Activated T-helper 1 cell treated with anti-CD3 and anti-CD28 coated beads, Interleukin-2, amount 50 U/mL, for 16 hours (primary cell): ENCODE data around the gene ADGRG7.

Experiments
- DNase-seq, 2 donors: peaks; one replicate each; pipeline ENCODE4 v3.0.0-alpha.2; 2020; ENCODE audit warnings: low read depth in 1 of 2, low spot score in 1 of 2

The ADGRG7 gene

GRCh38 chr3:100600181-100601042 is 9.0 kb upstream of the ADGRG7 start:
- no peak for DNase-seq

DNA sequence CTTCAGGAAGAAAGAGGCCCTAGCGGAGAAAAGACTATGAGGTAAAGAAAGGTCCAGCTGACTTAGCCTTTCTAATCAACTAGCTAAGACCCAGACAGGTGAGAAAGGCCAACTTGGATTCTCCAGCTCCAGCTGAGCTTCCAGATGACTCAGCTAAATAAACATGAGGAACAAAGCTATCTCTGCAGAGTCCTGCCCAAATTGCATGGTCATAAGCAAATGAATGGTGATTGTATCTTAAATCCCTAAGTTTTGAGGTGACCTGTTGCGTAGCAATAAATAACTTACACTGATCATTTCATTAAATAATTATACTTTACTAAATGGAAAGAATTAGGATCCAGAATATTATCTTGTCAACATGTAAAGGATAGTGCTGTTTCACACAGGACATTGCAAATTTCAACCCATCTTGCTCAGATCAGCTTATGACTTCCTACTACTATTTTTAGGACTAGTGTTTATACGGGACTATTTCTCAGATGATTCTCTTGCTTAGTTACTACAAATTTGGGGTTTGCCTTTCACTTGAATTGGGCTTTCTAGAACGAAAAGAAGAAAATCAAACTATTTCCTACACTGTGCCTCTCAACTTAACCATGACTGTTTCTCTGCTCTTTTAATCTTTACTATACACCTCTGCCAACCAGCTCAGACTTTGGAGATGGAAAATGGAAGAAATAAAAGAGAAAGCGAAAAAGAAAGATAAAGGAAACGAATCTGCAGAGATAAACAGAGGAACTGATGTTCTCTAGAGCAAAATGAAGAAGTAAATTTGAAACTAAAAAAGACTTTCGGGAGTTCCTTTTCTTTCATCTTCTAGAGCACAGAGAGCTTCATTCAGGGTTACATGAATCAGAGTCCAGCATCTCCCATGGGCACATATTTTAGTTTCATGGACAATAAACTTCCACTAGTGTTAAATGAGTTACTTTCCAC is 6.6 kb upstream of the ADGRG7 start:
- no peak for DNase-seq

DNA sequence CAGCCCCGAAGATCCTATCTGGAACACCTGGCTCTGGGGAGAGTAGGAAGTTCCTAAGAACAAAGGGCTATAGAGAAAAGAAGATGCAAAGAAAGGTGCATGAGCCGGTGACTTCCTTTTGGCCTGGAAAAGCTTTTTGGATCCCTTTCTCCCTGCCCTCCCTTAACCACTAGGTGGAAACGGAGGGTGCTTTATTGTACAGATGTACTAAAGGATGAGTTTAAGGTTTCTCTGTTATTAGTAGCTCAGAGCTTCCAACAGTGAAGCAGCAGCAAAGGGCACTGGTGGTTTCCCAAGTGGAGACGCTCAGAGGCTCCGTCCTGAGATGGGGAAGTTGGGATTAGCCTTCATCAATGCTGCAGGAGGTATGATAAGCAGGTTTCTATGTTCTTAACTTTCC is 5.9 kb upstream of the ADGRG7 start:
- DNase-seq: no peak

- no peak for DNase-seq
Observed at GRCh38 chr3:100605358-100605757, 4.0 kb upstream of the ADGRG7 start.

- no peak for DNase-seq
Observed at GRCh38 chr3:100606894-100607512, 2.4 kb upstream of the ADGRG7 start.

- no peak for DNase-seq
Observed at GRCh38 chr3:100609963-100610362, 562 bp downstream of the ADGRG7 start.

GRCh38 chr3:100611221-100611620 is 1.8 kb downstream of the ADGRG7 start:
- DNase-seq: no peak

- DNase-seq: no peak
Observed at GRCh38 chr3:100613721-100614390, 4.5 kb downstream of the ADGRG7 start.

DNA sequence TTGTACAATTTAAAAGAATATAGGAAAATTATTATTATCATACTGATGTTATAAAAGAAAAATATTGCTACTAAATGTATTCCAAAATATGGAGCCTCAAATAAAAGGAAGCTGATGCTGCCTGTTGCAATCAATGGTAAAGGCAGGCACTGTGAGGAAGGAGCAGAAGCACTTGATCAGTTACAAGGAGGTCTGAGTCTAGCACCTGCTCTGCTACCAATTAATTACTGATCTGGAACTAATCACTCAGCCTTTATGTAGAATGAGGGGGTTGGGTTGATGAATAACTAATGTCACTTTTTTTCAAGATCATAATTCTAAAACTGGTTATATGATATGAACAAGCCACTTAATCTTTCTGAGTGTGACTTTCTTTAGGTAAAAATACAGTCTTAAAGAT is 5.5 kb downstream of the ADGRG7 start:
- DNase-seq: no peak

- no peak for DNase-seq
Observed at GRCh38 chr3:100615684-100616083, 6.3 kb downstream of the ADGRG7 start.

DNA sequence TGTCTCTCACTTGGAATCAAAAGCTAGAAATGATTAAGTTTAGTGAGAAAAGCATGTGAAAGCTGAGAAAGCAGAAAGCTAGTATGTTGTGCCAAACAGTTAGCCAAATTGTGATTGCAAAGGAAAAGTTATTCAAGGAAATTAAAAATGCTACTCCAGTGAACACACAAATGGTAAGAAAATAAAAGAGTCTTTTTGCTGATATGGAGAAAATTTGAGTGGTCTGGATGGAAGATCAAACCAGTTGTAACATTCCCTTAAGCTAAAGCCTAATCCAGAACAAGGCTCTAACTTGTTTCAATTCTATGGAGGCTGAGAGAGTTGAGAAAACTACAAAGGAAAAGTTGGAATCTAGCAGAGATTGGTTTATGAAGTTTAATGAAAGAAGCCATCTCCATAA is 11.8 kb downstream of the ADGRG7 start:
- DNase-seq: no peak

DNA sequence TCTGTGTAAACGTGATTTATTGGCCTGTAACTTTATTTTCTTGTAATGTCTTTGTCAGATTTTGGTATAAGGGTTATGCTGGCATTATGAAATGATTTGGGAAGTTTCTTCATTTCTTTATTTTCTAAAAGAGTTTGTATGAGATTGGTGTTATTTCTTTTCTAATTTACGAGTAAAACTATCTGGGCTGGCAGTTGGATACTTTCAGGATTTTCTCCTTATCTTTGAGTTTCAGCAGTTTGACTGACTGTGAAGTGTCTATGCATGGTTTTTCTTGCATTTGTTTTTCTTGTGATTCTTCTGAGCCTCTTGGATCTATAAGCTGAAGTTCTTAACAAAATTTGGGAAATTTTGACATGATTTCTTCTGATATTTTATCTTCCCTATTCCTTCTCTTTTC is 18.1 kb downstream of the ADGRG7 start:
- DNase-seq: no peak

DNA sequence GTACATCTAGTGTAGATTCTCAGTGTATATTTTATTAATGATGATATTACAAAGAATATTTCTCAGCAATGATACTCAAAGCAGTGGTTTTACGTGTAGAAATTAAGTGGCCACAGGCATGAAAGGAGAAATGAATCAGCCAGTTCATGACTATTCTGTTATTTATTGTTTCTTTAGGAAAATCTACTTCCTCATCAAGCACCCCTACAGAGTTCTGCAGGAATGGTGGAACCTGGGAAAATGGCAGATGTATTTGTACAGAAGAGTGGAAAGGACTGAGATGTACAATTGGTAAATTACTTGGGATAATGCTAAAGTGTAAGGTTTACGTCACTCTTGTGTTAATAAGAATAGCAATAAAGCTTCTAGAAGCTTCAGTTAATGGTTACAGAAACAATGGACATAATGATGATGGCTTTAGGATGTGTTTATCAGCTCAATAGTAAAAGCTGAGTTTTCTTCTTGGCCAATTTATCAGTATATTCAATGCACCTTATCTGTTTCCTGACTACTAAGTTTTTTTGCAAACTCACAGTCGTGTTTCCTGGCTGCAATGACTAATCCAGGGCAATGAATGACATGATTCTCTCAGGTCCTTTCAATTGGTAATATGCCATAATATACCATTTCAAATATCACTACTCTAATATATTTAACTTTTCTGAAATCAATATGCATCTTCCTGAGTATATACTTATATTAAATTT is 20.2 kb downstream of the ADGRG7 start:
- no peak for DNase-seq

DNA sequence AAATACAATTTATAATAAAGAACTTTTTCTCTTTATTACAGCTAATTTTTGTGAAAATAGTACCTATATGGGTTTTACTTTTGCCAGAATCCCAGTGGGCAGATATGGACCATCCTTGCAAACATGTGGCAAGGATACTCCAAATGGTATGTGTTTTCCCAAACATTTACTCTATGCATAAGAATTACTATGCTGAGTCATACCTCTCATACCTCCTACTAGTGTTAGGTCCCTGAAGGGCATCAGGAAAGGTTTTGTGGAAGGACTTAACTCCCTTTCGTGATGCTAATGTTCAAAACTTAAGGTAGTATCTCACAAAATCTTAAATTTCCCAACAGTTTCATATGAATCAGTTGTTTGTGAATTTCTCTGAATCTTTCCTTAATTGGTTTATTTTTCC is 21.3 kb downstream of the ADGRG7 start:
- DNase-seq: no peak

DNA sequence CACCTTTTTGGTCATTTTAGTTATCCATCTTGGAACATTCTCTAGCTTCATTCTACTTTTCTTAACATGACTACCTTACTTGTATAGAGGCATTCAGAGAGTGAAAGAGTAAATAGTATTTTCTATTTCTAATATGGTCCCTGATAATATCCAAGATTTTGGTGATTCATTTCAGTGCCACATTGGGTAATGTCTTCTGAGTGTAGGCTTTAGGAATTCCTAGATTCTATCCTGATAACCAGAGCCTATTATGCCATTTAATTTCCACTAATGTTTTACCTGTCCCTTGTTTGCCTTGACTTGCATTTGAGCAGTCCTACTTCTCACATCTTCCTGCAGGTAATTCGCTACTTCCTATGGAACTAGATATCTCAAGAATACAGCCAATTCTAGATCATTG is 21.8 kb downstream of the ADGRG7 start:
- DNase-seq: no peak

GRCh38 chr3:100634493-100635272 is 25.3 kb downstream of the ADGRG7 start:
- no peak for DNase-seq

GRCh38 chr3:100635273-100635701 is 25.9 kb downstream of the ADGRG7 start:
- DNase-seq: no peak

DNA sequence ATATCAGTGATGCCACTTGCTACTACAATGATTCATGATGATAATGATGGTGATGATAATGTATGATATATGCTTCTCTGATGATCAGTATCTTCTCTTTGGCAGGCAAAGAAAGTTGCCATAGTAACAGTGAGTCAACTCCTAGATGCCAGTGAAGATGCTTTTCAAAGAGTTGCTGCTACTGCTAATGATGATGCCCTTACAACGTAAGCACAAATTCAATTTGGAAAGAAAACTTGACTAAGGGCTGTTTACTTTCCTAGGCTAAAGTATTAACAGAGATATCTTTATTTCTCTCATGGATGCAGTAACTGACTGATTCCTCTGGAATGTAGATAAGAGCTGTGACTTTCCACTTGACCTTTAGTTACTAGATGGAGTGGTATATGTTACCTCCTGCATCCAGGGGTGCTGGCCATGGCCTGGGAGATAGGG is 27.8 kb downstream of the ADGRG7 start:
- DNase-seq: no peak

DNA sequence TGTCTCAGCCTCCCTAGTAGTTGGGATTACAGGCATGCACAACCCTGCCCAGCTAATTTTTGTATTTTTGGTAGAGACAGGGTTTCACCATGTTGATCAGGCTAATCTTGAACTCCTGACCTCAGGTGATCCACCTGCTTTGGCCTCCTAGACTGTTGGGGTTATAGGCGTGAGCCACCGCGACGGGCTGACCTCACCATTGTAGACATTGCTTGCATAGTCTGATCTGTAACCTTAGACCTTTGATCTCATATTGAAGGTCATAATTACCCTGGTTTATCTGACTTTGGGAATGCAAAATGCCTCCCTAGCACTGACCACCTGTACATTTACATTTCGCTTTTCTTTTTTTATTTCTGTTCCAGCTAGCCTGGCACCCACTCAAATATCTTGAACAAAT is 31.2 kb downstream of the ADGRG7 start:
- DNase-seq: no peak
